ENCODE results near the gene TCN2.

The TCN2 gene

GRCh38 chr22:30634471-30635233, 27.7 kb downstream of the TCN2 start:
- Histone ChIP-seq H3K4me3 (ENCODE audit: low read depth, low read length) (no peak overlapping the region), H3K36me3 (ENCODE audit: control insufficient read depth in 1 of 2, insufficient read depth in 2 of 2, low read length in 2 of 2) (no peaks in the 10 kb centered on the region), H3K4me1 (ENCODE audit: control insufficient read depth in 1 of 2, insufficient read depth in 2 of 2, low read length in 2 of 2) (peaks cover 12 to 20% of the 10 kb centered on the region in 2 experiments), H2BK12ac (ENCODE audit: low read length) (no peak overlapping the region), H3K14ac (ENCODE audit: low read length) (no peak overlapping the region), H3K9ac (ENCODE audit: low read length) (no peak overlapping the region), H3K79me1 (ENCODE audit: low read length) (peaks cover 6% of the 10 kb centered on the region), H4K8ac (ENCODE audit: low read depth, low read length) (peak overlapping the region; percentile 44), H3K18ac (ENCODE audit: low read length) (no peak overlapping the region), H2BK5ac (ENCODE audit: low read depth, low read length, poor library complexity) (no peak overlapping the region), H3K23ac (ENCODE audit: low read length) (no peak overlapping the region), H4K91ac (ENCODE audit: low read depth, low read length) (no peak overlapping the region), H2BK120ac (ENCODE audit: insufficient read depth, low read length, poor library complexity) (no peak overlapping the region), H2AK5ac (ENCODE audit: low read length) (no peak overlapping the region), H3K4ac (ENCODE audit: low read depth, low read length) (no peak overlapping the region), H3K27ac (ENCODE audit: low read depth, low read length) (no peak overlapping the region), H2AFZ (ENCODE audit: insufficient read depth, low read length, poor library complexity) (no peak overlapping the region), H3K27me3 (ENCODE audit: insufficient read depth, low read length) (no peaks in the 10 kb centered on the region), H3K4me2 (ENCODE audit: low read length) (peak overlapping the region; percentile 64), H3K9me3 (ENCODE audit: insufficient read depth, low read depth, low read length) (peaks cover 4% of the 10 kb centered on the region), H3K79me2 (ENCODE audit: control insufficient read depth, insufficient read depth, low read length, poor library complexity) (peaks cover 1% of the 10 kb centered on the region), H4K12ac (ENCODE audit: low read depth, low read length) (no peak overlapping the region)
- DNase-seq = peak; percentile 90 to 96
- no CpG with 5 or more reads among the region's 29 CpGs for WGBS (ENCODE audit: extremely low coverage, insufficient coverage, insufficient read length)

GRCh38 chr22:30635273-30636225, 28.6 kb downstream of the TCN2 start, which contains the start of gene SLC35E4:
TSS of gene SLC35E4 (plus strand) at chr22:30635781. CDS start at chr22:30636451, 670 bp downstream.
- Histone ChIP-seq H3K4me2 (ENCODE audit: low read length) (peak within 1 kb of the TSS; percentile 88), H3K36me3 (ENCODE audit: control insufficient read depth in 1 of 2, insufficient read depth in 2 of 2, low read length in 2 of 2) (no peaks in the 10 kb centered on the region), H3K79me1 (ENCODE audit: low read length) (peaks cover 6% of the 10 kb centered on the region), H4K8ac (ENCODE audit: low read depth, low read length) (peak within 1 kb of the TSS; percentile 52), H3K9ac (ENCODE audit: low read length) (peak within 1 kb of the TSS; percentile 35), H3K27ac (ENCODE audit: low read depth, low read length) (no peak within 1 kb of the TSS), H3K18ac (ENCODE audit: low read length) (peak within 1 kb of the TSS; percentile 12), H4K91ac (ENCODE audit: low read depth, low read length) (peak within 1 kb of the TSS; percentile 56), H2AFZ (ENCODE audit: insufficient read depth, low read length, poor library complexity) (peak within 1 kb of the TSS; percentile 51), H2AK5ac (ENCODE audit: low read length) (no peak within 1 kb of the TSS), H4K12ac (ENCODE audit: low read depth, low read length) (no peak within 1 kb of the TSS), H3K27me3 (ENCODE audit: insufficient read depth, low read length) (no peaks in the 10 kb centered on the region), H3K4ac (ENCODE audit: low read depth, low read length) (no peak within 1 kb of the TSS), H2BK120ac (ENCODE audit: insufficient read depth, low read length, poor library complexity) (peak within 1 kb of the TSS; percentile 6), H3K23ac (ENCODE audit: low read length) (no peak within 1 kb of the TSS), H3K9me3 (ENCODE audit: insufficient read depth, low read depth, low read length) (no peaks in the 10 kb centered on the region), H3K14ac (ENCODE audit: low read length) (peak within 1 kb of the TSS; percentile 36), H2BK5ac (ENCODE audit: low read depth, low read length, poor library complexity) (no peak within 1 kb of the TSS), H3K4me1 (ENCODE audit: control insufficient read depth in 1 of 2, insufficient read depth in 2 of 2, low read length in 2 of 2) (peaks cover 14 to 23% of the 10 kb centered on the region in 2 experiments), H2BK12ac (ENCODE audit: low read length) (no peak within 1 kb of the TSS), H3K4me3 (ENCODE audit: low read depth, low read length) (peak within 1 kb of the TSS; percentile 71), H3K79me2 (ENCODE audit: control insufficient read depth, insufficient read depth, low read length, poor library complexity) (peaks cover 1% of the 10 kb centered on the region)
- WGBS (ENCODE audit: extremely low coverage, insufficient coverage, insufficient read length) = no CpG with 5 or more reads among the region's 75 CpGs
- peak; percentile 74 to 87 for DNase-seq

GRCh38 chr22:30636226-30637077, 29.5 kb downstream of the TCN2 start:
- H3K9me3 ChIP-seq (ENCODE audit: insufficient read depth, low read depth, low read length) = no peaks in the 10 kb centered on the region
- H3K14ac ChIP-seq (ENCODE audit: low read length) = peak overlapping the region; percentile 36
- no peak overlapping the region for H2AK5ac ChIP-seq (ENCODE audit: low read length)
- WGBS (ENCODE audit: extremely low coverage, insufficient coverage, insufficient read length) = no CpG with 5 or more reads among the region's 45 CpGs
- no peaks in the 10 kb centered on the region for H3K27me3 ChIP-seq (ENCODE audit: insufficient read depth, low read length)
- H4K91ac ChIP-seq (ENCODE audit: low read depth, low read length) = no peak overlapping the region
- H3K27ac ChIP-seq (ENCODE audit: low read depth, low read length) = no peak overlapping the region
- peaks cover 16 to 23% of the 10 kb centered on the region in 2 experiments for H3K4me1 ChIP-seq (ENCODE audit: control insufficient read depth in 1 of 2, insufficient read depth in 2 of 2, low read length in 2 of 2)
- peaks cover 6% of the 10 kb centered on the region for H3K79me1 ChIP-seq (ENCODE audit: low read length)
- no peak overlapping the region for H2AFZ ChIP-seq (ENCODE audit: insufficient read depth, low read length, poor library complexity)
- H2BK5ac ChIP-seq (ENCODE audit: low read depth, low read length, poor library complexity) = no peak overlapping the region
- no peak overlapping the region for H4K12ac ChIP-seq (ENCODE audit: low read depth, low read length)
- H3K23ac ChIP-seq (ENCODE audit: low read length) = no peak overlapping the region
- peak overlapping the region; percentile 12 for H3K18ac ChIP-seq (ENCODE audit: low read length)
- H3K4me2 ChIP-seq (ENCODE audit: low read length) = peak overlapping the region; percentile 88
- no peak overlapping the region for H2BK12ac ChIP-seq (ENCODE audit: low read length)
- H3K9ac ChIP-seq (ENCODE audit: low read length) = no peak overlapping the region
- no peak for DNase-seq
- no peak overlapping the region for H3K4ac ChIP-seq (ENCODE audit: low read depth, low read length)
- peaks cover 1% of the 10 kb centered on the region for H3K79me2 ChIP-seq (ENCODE audit: control insufficient read depth, insufficient read depth, low read length, poor library complexity)
- H4K8ac ChIP-seq (ENCODE audit: low read depth, low read length) = no peak overlapping the region
- no peak overlapping the region for H2BK120ac ChIP-seq (ENCODE audit: insufficient read depth, low read length, poor library complexity)
- no peak overlapping the region for H3K4me3 ChIP-seq (ENCODE audit: low read depth, low read length)
- H3K36me3 ChIP-seq (ENCODE audit: control insufficient read depth in 1 of 2, insufficient read depth in 2 of 2, low read length in 2 of 2) = no peaks in the 10 kb centered on the region

DNA sequence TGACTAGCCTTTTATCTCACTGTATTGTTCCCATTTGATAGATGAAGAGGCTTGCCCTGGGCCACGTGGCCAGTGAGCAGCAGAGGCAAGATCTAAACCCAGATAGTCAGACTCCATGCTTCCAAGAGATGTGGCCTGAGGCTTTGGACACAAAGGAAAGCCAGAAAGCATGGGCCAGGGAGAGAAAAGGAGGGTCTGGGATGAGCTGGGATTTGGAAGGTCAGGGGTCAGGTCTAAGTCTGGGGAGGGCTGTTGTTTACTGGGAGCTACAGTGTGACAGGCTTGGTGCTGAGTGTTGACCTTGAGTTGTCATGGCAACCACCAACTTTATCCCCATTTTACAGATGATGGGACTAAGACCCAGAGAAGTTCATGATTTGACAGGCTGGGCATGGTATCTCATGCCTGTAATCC, 30.7 kb downstream of the TCN2 start:
- Histone ChIP-seq H2AFZ (ENCODE audit: insufficient read depth, low read length, poor library complexity) (no peak overlapping the region), H3K9me3 (ENCODE audit: insufficient read depth, low read depth, low read length) (no peaks in the 10 kb centered on the region), H3K4me1 (ENCODE audit: control insufficient read depth in 1 of 2, insufficient read depth in 2 of 2, low read length in 2 of 2) (peaks cover 16 to 23% of the 10 kb centered on the region in 2 experiments), H4K12ac (ENCODE audit: low read depth, low read length) (no peak overlapping the region), H3K4ac (ENCODE audit: low read depth, low read length) (no peak overlapping the region), H3K36me3 (ENCODE audit: control insufficient read depth in 1 of 2, insufficient read depth in 2 of 2, low read length in 2 of 2) (no peaks in the 10 kb centered on the region), H3K4me2 (ENCODE audit: low read length) (no peak overlapping the region), H4K8ac (ENCODE audit: low read depth, low read length) (no peak overlapping the region), H3K14ac (ENCODE audit: low read length) (no peak overlapping the region), H3K27me3 (ENCODE audit: insufficient read depth, low read length) (no peaks in the 10 kb centered on the region), H2BK5ac (ENCODE audit: low read depth, low read length, poor library complexity) (no peak overlapping the region), H4K91ac (ENCODE audit: low read depth, low read length) (no peak overlapping the region), H3K79me2 (ENCODE audit: control insufficient read depth, insufficient read depth, low read length, poor library complexity) (peaks cover 1% of the 10 kb centered on the region), H2AK5ac (ENCODE audit: low read length) (no peak overlapping the region), H3K18ac (ENCODE audit: low read length) (no peak overlapping the region), H2BK120ac (ENCODE audit: insufficient read depth, low read length, poor library complexity) (no peak overlapping the region), H3K27ac (ENCODE audit: low read depth, low read length) (no peak overlapping the region), H3K9ac (ENCODE audit: low read length) (no peak overlapping the region), H3K23ac (ENCODE audit: low read length) (no peak overlapping the region), H2BK12ac (ENCODE audit: low read length) (no peak overlapping the region), H3K4me3 (ENCODE audit: low read depth, low read length) (no peak overlapping the region), H3K79me1 (ENCODE audit: low read length) (peaks cover 6% of the 10 kb centered on the region)
- WGBS (ENCODE audit: extremely low coverage, insufficient coverage, insufficient read length) = no CpG with 5 or more reads among the region's 1 CpG
- no peak for DNase-seq

All from trophoblast cell (in vitro differentiated cells and primary cell).